ENCODE measurements around the gene MRPL12. TPM values are rescaled to one million over a fixed set of nuclear protein-coding genes. Genes with fewer than 3 reads are reported as not detected.

MRPL12 gene
- total and polyA plus RNA-seq, 2 donors (not counting 1 experiment from before 2014, with no cell fraction given), result 23.8 to 25.6 TPM

- no peak for DNase-seq
- no peak overlapping the region for H3K4me2 ChIP-seq (replicated peaks; ENCODE audit: low read depth, low read length, poor library complexity, severe bottlenecking)
- intact Hi-C loops (cut with micrococcal nuclease), result no loop called here
- Mint-ChIP-seq H3K27me3 (no peaks in the 10 kb centered on the region), H3K4me3 (no peak overlapping the region), H3K27ac (no peak overlapping the region), H3K4me1 (peaks cover 14% of the 10 kb centered on the region), H3K9me3 (ENCODE audit: insufficient read depth) (no peaks in the 10 kb centered on the region)
- 97% methylated on average over 20 of the region's 25 CpGs for WGBS (ENCODE audit: insufficient coverage)
- H3K4me3 ChIP-seq (ENCODE audit: control extremely low read depth in 1 of 5, extremely low read depth in 1 of 5, insufficient read depth in 1 of 5, low read depth in 2 of 5, low read length in 4 of 5), result no peak overlapping the region
- ChIA-PET POLR2A (no interaction called here), CTCF (no interaction called here)
- no peak overlapping the region for H2AFZ ChIP-seq (ENCODE audit: insufficient read depth, low read depth, low read length, poor library complexity, severe bottlenecking)
- H3K36me3 ChIP-seq (replicated peaks in 1 of 2; ENCODE audit: control extremely low read depth in 1 of 2, control insufficient read depth in 1 of 2, extremely low read depth in 1 of 2, insufficient read depth in 2 of 2, low read length in 1 of 2), result peaks cover 0 to 57% of the 10 kb centered on the region in 2 experiments
- peaks cover 13 to 16% of the 10 kb centered on the region in 2 donors for H3K4me1 ChIP-seq (ENCODE audit: control insufficient read depth in 2 of 2, insufficient read depth in 2 of 2, low read length in 2 of 2)
- peaks cover 44% of the 10 kb centered on the region for H3K79me2 ChIP-seq (ENCODE audit: control insufficient read depth, insufficient read depth, low read length)
- no peak for ATAC-seq (ENCODE audit: low read depth)
- no peak overlapping the region for H3K9ac ChIP-seq (ENCODE audit: low read length)
- H3K9me3 ChIP-seq (ENCODE audit: control extremely low read depth in 1 of 3, control insufficient read depth in 2 of 3, insufficient read depth in 1 of 3, low read length in 2 of 3), result no peaks in the 10 kb centered on the region
- no peaks in the 10 kb centered on the region for H3K27me3 ChIP-seq (replicated peaks in 1 of 4; ENCODE audit: control extremely low read depth in 1 of 4, control insufficient read depth in 3 of 4, insufficient read depth in 4 of 4, low read length in 3 of 4)
- H4K20me1 ChIP-seq (ENCODE audit: control insufficient read depth, insufficient read depth, low read length, poor library complexity, severe bottlenecking), result peaks cover 43% of the 10 kb centered on the region
- no peak for TF ChIP-seq CTCF (IDR thresholded peaks at IDR 0.05)
- TF ChIP-seq EZH2 (IDR thresholded peaks at IDR 0.05; ENCODE audit: borderline replicate concordance, insufficient read depth, low read depth, low read length, poor library complexity, severe bottlenecking), result no peak
- H3K27ac ChIP-seq (ENCODE audit: low read length in 2 of 2), result no peak overlapping the region
Measured at GRCh38 chr17:81697261-81698044, 5.7 kb upstream of the MRPL12 start.

All from B cell (primary cell).